ENCODE measurements around the gene GRK3.

GRK3 gene

DNA sequence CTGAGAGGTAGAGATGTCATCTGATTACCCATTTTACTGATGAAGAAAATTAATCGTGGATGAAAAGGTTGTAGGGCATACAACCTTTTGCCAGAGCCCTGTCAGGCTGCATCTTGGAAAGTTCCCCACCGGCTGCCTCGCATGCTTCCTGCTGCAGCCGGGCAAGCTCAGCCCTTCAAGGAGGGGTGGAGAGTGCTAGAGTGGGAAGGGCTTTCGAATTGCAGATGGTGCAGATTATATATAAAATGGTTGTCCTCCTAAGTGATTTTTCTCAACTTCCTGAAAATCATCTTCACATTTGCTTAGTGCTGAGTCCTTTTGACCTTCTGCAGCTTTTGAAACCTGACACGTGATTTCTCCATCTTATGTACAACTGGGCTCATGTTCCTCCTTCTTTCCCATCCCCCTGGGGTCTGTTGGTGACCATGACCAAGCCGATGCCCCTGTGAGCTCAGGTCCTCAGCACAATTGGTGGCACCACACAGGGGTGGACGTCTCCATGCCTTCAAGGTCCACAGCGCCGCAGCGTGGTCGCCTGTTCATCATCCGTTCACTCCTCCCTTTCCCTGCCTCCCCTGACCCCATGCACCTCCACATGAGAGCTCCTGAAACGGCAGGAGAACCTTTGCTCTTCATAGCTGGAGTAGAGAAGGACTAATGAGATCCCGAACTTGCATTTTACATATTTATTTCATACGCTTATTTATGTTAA, 129.9 kb downstream of the GRK3 start:
- Histone ChIP-seq H3K9me3 (ENCODE audit: insufficient read depth, low read depth, low read length) (no peaks in the 10 kb centered on the region), H3K27ac (ENCODE audit: low read length) (no peak overlapping the region), H3K4me1 (ENCODE audit: insufficient read depth, low read length) (no peaks in the 10 kb centered on the region), H3K36me3 (ENCODE audit: insufficient read depth, low read depth, low read length) (peaks cover 37% of the 10 kb centered on the region), H3K27me3 (ENCODE audit: insufficient read depth, low read length) (no peaks in the 10 kb centered on the region), H3K9ac (ENCODE audit: low read depth, low read length) (no peak overlapping the region), H3K4me3 (ENCODE audit: low read length) (no peak overlapping the region)

DNA sequence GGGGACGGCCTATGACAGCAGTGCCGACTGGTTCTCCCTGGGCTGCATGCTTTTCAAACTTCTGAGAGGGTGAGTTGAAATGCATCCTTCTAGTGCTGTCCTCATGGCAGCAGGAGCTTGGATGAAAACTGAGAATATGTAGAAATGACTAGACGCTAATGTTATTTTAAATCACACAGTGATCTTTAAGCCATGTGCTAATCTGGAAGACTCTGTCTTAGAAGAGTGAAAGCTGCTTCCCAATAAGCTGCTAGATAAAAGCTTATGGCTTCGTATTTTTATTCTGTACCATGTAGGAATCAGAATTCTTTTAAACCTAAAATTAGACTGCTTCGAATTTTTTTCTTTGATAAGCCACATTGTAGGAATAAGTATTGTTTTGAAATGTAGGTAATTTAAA, 130.7 kb downstream of the GRK3 start:
- no peak overlapping the region for H3K9ac ChIP-seq (ENCODE audit: low read depth, low read length)
- no peaks in the 10 kb centered on the region for H3K9me3 ChIP-seq (ENCODE audit: insufficient read depth, low read depth, low read length)
- H3K36me3 ChIP-seq (ENCODE audit: insufficient read depth, low read depth, low read length) = peaks cover 36% of the 10 kb centered on the region
- H3K4me3 ChIP-seq (ENCODE audit: low read length) = no peak overlapping the region
- H3K4me1 ChIP-seq (ENCODE audit: insufficient read depth, low read length) = no peaks in the 10 kb centered on the region
- H3K27me3 ChIP-seq (ENCODE audit: insufficient read depth, low read length) = no peaks in the 10 kb centered on the region
- no peak overlapping the region for H3K27ac ChIP-seq (ENCODE audit: low read length)

DNA sequence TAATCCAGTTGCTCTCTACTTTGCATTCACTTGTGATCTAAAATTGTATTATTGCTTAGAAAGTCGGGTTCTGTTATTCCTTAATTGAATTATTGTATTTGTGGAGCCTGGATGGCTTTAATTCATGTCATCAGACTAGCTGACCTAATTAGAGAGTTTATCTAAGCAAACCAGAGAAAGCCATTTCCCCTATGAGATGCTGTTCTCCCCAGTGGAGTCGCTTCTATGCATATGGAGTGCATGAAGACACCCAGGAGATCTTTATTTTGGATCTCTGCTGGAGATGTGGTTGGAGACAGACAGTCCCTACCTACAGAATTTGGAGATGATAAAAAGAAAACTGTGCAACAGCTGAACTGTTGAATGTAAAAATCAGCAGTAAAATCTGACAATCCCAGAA, 132.3 kb downstream of the GRK3 start:
- no peaks in the 10 kb centered on the region for H3K9me3 ChIP-seq (ENCODE audit: insufficient read depth, low read depth, low read length)
- no peak overlapping the region for H3K4me3 ChIP-seq (ENCODE audit: low read length)
- H3K9ac ChIP-seq (ENCODE audit: low read depth, low read length) = no peak overlapping the region
- no peaks in the 10 kb centered on the region for H3K27me3 ChIP-seq (ENCODE audit: insufficient read depth, low read length)
- no peaks in the 10 kb centered on the region for H3K4me1 ChIP-seq (ENCODE audit: insufficient read depth, low read length)
- peaks cover 25% of the 10 kb centered on the region for H3K36me3 ChIP-seq (ENCODE audit: insufficient read depth, low read depth, low read length)
- no peak overlapping the region for H3K27ac ChIP-seq (ENCODE audit: low read length)

DNA sequence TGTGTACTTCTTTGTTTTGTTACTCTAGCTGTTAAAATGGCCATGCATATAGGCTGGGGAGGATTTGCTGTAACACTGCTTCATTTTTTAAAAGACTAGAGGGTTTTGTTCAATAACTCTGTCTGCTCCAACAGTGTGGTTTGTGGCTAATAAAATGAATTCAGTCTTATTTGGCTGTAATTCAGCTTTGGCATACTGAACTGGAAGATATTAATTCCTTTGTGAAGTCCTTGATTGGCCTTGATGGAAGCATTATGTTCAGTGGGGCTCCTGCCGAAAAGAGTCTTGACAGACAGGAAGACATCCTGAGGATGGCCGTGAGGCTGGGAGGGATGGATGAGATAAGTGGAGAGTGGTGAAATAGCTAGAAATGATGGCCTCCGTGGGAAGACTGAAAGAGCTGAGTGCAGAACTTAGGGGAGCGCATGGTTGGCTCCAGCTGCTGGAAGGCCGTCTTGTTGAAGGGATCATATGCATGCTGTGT, 132.7 kb downstream of the GRK3 start:
- Histone ChIP-seq H3K9ac (ENCODE audit: low read depth, low read length) (no peak overlapping the region), H3K27me3 (ENCODE audit: insufficient read depth, low read length) (no peaks in the 10 kb centered on the region), H3K4me1 (ENCODE audit: insufficient read depth, low read length) (no peaks in the 10 kb centered on the region), H3K27ac (ENCODE audit: low read length) (no peak overlapping the region), H3K9me3 (ENCODE audit: insufficient read depth, low read depth, low read length) (no peaks in the 10 kb centered on the region), H3K36me3 (ENCODE audit: insufficient read depth, low read depth, low read length) (peaks cover 25% of the 10 kb centered on the region), H3K4me3 (ENCODE audit: low read length) (no peak overlapping the region)

DNA sequence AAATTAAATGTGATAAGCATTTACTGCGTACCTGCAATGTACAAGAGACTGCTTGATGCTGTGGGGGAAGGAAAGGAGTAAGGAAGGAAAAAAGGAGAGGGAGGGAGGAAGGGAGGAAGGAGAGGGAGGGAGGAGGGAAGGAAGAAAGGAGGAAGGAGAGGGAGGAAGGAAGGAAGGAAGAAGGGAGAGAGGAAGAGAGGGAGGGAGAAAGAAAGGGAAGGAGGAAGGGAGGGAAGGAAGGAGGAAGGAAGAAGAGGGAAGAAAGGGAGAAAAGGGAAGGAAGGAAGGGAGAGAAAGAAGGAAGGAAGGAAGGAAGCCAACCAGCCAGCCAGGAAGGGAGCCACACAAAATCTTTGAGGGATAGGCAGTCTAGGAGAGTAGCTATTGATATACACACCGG, 133.5 kb downstream of the GRK3 start:
- Histone ChIP-seq H3K36me3 (ENCODE audit: insufficient read depth, low read depth, low read length) (peaks cover 30% of the 10 kb centered on the region), H3K4me1 (ENCODE audit: insufficient read depth, low read length) (no peaks in the 10 kb centered on the region), H3K9me3 (ENCODE audit: insufficient read depth, low read depth, low read length) (no peaks in the 10 kb centered on the region), H3K27me3 (ENCODE audit: insufficient read depth, low read length) (no peaks in the 10 kb centered on the region), H3K9ac (ENCODE audit: low read depth, low read length) (no peak overlapping the region), H3K4me3 (ENCODE audit: low read length) (no peak overlapping the region), H3K27ac (ENCODE audit: low read length) (no peak overlapping the region)

DNA sequence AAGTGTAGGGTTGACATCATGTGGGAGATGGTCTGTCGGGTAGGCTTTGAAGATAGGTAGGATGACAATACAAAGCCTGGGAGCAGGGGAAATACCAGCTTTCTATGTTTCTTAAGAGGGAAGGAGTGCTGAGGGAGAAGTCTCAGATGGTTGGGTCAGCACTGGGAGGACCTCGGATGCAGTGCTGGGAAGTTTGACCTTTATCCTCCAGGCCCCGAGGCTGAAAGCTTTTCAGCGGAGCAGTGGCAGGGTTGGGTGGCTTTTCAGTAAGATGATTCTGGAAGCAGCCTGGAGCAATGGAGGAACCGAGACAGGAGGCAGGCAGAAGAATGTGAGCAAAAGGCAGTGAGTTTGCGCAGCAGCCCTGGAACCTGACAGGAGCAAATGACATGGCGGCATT, 134.0 kb downstream of the GRK3 start:
- Histone ChIP-seq H3K9me3 (ENCODE audit: insufficient read depth, low read depth, low read length) (no peaks in the 10 kb centered on the region), H3K27me3 (ENCODE audit: insufficient read depth, low read length) (no peaks in the 10 kb centered on the region), H3K27ac (ENCODE audit: low read length) (no peak overlapping the region), H3K9ac (ENCODE audit: low read depth, low read length) (no peak overlapping the region), H3K4me3 (ENCODE audit: low read length) (no peak overlapping the region), H3K4me1 (ENCODE audit: insufficient read depth, low read length) (no peaks in the 10 kb centered on the region), H3K36me3 (ENCODE audit: insufficient read depth, low read depth, low read length) (peaks cover 31% of the 10 kb centered on the region)

DNA sequence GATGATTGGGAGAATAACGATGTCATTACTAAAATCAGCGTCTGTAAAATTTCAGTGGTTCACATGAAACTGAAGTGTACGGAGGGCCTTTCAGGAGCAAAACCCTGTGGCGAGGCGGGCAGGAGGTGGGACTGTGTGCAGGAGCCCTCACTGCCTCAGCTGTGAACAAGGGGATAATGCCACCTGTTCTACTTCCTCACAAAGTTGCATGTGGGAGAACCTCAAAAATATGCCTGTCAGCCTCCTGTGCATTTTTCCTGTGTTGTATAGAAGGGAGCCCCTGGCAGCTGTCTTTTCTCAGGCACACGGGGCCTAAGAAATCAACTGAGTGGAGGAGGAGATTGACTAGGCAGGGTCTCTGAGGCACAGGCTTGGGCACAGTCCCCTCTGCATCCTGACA, 134.5 kb downstream of the GRK3 start:
- Histone ChIP-seq H3K9ac (ENCODE audit: low read depth, low read length) (no peak overlapping the region), H3K9me3 (ENCODE audit: insufficient read depth, low read depth, low read length) (no peaks in the 10 kb centered on the region), H3K27ac (ENCODE audit: low read length) (no peak overlapping the region), H3K4me1 (ENCODE audit: insufficient read depth, low read length) (no peaks in the 10 kb centered on the region), H3K27me3 (ENCODE audit: insufficient read depth, low read length) (no peaks in the 10 kb centered on the region), H3K36me3 (ENCODE audit: insufficient read depth, low read depth, low read length) (peaks cover 31% of the 10 kb centered on the region), H3K4me3 (ENCODE audit: low read length) (no peak overlapping the region)

DNA sequence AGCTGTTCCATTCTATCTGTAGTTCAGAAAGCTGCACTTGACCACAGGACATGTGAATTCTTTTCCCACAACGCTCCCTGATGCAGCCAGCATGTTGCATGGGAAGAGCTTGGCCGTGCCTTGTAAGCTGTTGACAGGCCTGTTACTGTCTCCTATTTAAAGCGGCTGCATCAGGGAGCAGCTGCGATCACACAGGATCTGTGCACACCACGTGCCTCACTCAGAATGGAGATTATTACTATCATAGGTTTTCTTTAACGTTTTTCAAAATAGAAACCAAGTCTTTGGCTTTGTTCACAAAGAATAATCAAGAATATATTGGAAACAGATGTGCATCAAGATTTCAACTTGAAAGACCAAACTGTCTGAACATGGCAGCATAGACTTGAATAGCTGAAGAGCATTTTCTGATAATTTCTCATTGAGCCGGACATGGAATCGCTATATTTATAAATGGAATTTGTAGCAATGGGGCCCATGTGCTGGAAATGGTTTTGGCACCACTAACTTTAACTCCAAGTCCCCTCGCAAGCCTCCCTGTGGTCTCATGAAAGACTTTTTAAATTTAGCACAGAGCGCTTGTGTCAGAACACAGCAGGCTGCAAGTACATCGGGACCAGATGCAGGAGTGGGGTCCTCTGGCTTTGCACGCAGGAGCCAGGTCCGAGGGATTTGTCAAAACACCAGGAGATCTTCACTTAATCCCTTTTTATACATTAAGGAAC, 136.7 kb downstream of the GRK3 start:
- Histone ChIP-seq H3K4me3 (ENCODE audit: low read length) (no peak overlapping the region), H3K27me3 (ENCODE audit: insufficient read depth, low read length) (no peaks in the 10 kb centered on the region), H3K9ac (ENCODE audit: low read depth, low read length) (no peak overlapping the region), H3K27ac (ENCODE audit: low read length) (no peak overlapping the region), H3K4me1 (ENCODE audit: insufficient read depth, low read length) (no peaks in the 10 kb centered on the region), H3K36me3 (ENCODE audit: insufficient read depth, low read depth, low read length) (peaks cover 20% of the 10 kb centered on the region; the same call in 1 of the 2 replicates), H3K9me3 (ENCODE audit: insufficient read depth, low read depth, low read length) (no peaks in the 10 kb centered on the region)

DNA sequence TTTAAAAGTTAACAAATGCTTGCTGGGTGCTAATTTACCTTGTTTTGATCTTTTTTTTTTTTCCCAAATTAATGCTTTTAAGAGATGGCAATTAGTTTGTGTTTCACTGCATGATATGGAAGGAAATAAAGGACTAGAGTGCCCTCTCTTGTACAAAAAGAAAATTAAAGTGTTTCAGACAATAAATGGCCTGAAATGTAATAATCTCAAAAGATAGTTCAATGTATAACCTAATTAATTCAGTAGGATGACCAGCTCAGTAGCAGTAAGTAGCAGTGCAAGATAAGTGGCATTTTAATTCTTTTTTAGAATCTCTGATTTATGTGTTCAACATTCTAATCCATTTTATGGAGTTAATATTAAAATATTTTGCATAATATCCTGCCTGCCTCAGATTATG, 137.6 kb downstream of the GRK3 start:
- no peaks in the 10 kb centered on the region for H3K4me1 ChIP-seq (ENCODE audit: insufficient read depth, low read length)
- H3K9me3 ChIP-seq (ENCODE audit: insufficient read depth, low read depth, low read length) = no peaks in the 10 kb centered on the region
- peaks cover 12% of the 10 kb centered on the region; the same call in 1 of the 2 replicates for H3K36me3 ChIP-seq (ENCODE audit: insufficient read depth, low read depth, low read length)
- no peak overlapping the region for H3K27ac ChIP-seq (ENCODE audit: low read length)
- no peaks in the 10 kb centered on the region for H3K27me3 ChIP-seq (ENCODE audit: insufficient read depth, low read length)
- H3K4me3 ChIP-seq (ENCODE audit: low read length) = no peak overlapping the region
- H3K9ac ChIP-seq (ENCODE audit: low read depth, low read length) = no peak overlapping the region

DNA sequence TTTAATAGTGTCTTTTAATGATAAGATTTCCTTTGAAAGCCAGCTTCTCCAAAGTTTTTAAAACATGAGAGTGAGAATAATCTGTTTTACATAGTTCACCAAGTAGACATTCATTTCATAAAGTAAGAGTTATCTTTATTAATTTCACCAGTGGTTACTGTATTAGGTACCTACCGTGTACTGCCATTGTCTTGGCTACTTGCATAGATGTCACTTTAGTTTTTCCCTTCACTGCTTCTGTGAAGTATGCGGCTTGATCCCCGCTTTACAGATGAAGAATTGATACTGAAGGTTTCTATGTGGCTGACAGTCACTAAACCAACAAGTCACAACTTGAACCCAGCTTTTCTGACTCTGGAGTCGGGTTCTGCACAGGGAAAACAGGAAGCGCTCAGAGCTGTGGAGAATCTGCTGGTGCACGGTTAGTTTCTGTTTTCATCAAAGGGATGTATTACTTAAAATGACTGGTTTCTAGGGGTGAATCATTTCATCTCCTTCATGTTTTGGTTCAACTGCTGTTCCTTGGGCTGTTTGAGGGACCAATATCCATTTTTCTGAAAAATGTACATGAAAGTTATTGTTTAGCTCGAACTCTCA, 138.2 kb downstream of the GRK3 start:
- peaks cover 12% of the 10 kb centered on the region; the same call in 1 of the 2 replicates for H3K36me3 ChIP-seq (ENCODE audit: insufficient read depth, low read depth, low read length)
- no peak overlapping the region for H3K4me3 ChIP-seq (ENCODE audit: low read length)

DNA sequence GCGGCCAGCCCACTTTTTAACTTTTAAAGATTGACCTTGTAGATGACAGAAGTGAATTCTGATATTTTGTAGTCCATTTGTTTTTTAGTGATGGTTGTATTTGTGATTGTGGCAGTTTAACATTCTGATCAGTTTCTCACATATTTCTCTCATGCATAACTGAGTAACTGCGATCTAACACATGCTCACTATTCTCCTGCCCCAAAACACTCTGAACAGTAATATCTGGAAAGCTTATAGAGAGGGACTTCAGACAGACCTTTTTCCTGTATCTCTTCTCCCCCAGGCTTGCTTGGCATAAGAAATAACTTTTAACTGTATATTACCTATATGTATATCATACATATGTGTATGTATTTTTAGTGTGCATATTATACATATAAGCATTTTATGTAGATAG, 140.2 kb downstream of the GRK3 start:
- Histone ChIP-seq H3K36me3 (ENCODE audit: insufficient read depth, low read depth, low read length) (peaks cover 12% of the 10 kb centered on the region; the same call in 1 of the 2 replicates), H3K27ac (ENCODE audit: low read length) (no peak overlapping the region), H3K9me3 (ENCODE audit: insufficient read depth, low read depth, low read length) (no peaks in the 10 kb centered on the region), H3K9ac (ENCODE audit: low read depth, low read length) (no peak overlapping the region), H3K27me3 (ENCODE audit: insufficient read depth, low read length) (no peaks in the 10 kb centered on the region), H3K4me1 (ENCODE audit: insufficient read depth, low read length) (no peaks in the 10 kb centered on the region), H3K4me3 (ENCODE audit: low read length) (no peak overlapping the region)

More for the DNA sequence above, 138.2 kb downstream of the GRK3 start:
- Histone ChIP-seq H3K9me3 (ENCODE audit: insufficient read depth, low read depth, low read length) (no peaks in the 10 kb centered on the region), H3K27me3 (ENCODE audit: insufficient read depth, low read length) (no peaks in the 10 kb centered on the region), H3K4me1 (ENCODE audit: insufficient read depth, low read length) (no peaks in the 10 kb centered on the region), H3K9ac (ENCODE audit: low read depth, low read length) (no peak overlapping the region), H3K27ac (ENCODE audit: low read length) (no peak overlapping the region)

DNA sequence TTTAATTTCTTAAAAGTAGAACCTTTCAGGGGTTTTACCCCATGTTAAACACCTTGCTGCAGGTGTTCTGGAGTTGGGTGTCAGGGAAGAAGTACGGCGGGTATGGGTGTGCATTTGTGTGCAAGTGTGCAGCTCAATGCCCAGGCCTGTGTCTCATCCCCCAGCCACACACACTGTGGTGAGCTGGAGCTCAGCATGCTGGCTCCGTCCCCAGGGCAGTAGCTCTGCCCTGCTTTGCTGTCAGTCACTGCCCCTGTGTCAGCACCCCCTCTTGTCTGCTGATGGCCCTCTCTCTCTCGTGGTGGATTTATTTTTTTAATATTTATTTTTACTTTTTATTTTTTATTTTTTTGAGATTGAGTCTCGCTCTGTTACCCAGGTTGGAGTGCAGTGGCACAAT, 141.7 kb downstream of the GRK3 start:
- no peak overlapping the region for H3K4me3 ChIP-seq (ENCODE audit: low read length)
- peaks cover 20% of the 10 kb centered on the region; the same call in 1 of the 2 replicates for H3K36me3 ChIP-seq (ENCODE audit: insufficient read depth, low read depth, low read length)
- H3K9me3 ChIP-seq (ENCODE audit: insufficient read depth, low read depth, low read length) = no peaks in the 10 kb centered on the region
- H3K4me1 ChIP-seq (ENCODE audit: insufficient read depth, low read length) = no peaks in the 10 kb centered on the region
- no peak overlapping the region for H3K9ac ChIP-seq (ENCODE audit: low read depth, low read length)
- H3K27me3 ChIP-seq (ENCODE audit: insufficient read depth, low read length) = no peaks in the 10 kb centered on the region
- no peak overlapping the region for H3K27ac ChIP-seq (ENCODE audit: low read length)
